Activated B cell treated with CpG ODN at 0.5 μM for 24 hours (primary cell): ENCODE data around the gene MED15. TPM values are rescaled to one million over a fixed set of nuclear protein-coding genes. Genes with fewer than 3 reads are reported as not detected.

Experiments used
- ATAC-seq: fragments of 200-7000 bp; cut with Tn5 transposase; one replicate; pipeline ENCODE4 v1.10.0; 2021; ENCODE audit warnings: low read depth, mild to moderate bottlenecking, moderate library complexity
- CTCF ChIA-PET: fragments of 350-600 bp; sonication (Branson Sonifier 250); formaldehyde crosslinking; loops from one replicate; lab custom pipeline; 2021; ENCODE audit warnings: antibody characterized with exemption; lab: Charles Lee
- POLR2A ChIA-PET: fragments of 350-600 bp; sonication (Branson Sonifier 250); formaldehyde crosslinking; loops from one replicate; lab custom pipeline; 2021; ENCODE audit warnings: antibody characterized with exemption; lab: Charles Lee
- DNase-seq: peaks from one replicate; pipeline ENCODE4 v3.0.0; 2022
- H3K27ac Mint-ChIP-seq: one replicate; pipeline ENCODE4 v1.8.0; 2020; ENCODE audit warnings: mixed read lengths
- H3K27me3 Mint-ChIP-seq: one replicate; pipeline ENCODE4 v1.8.0; 2021; ENCODE audit warnings: mixed read lengths
- H3K36me3 Mint-ChIP-seq: one replicate; pipeline ENCODE4 v1.8.0; 2021; ENCODE audit warnings: low read depth, mixed read lengths
- H3K4me1 Mint-ChIP-seq: one replicate; pipeline ENCODE4 v1.8.0; 2021; ENCODE audit warnings: mixed read lengths
- H3K4me3 Mint-ChIP-seq: one replicate; pipeline ENCODE4 v1.8.0; 2020; ENCODE audit warnings: mild to moderate bottlenecking, mixed read lengths
- H3K9me3 Mint-ChIP-seq: one replicate; pipeline ENCODE4 v1.8.0; 2020; ENCODE audit warnings: mixed read lengths
- intact Hi-C: fragments of 100-400 bp; cut with micrococcal nuclease; formaldehyde crosslinking; loops from one replicate; pipeline ENCODE4 v1.15.1; 2024
- total RNA-seq: library from RNA; stranded (reverse); gene quantifications from 2 replicates; pipeline ENCODE4 v1.2.3, GENCODE V29; 2022
- TF ChIP-seq, protein P1 (sequence below): fragments of 200-600 bp; IDR thresholded peaks from one replicate; pipeline ENCODE4 v1.8.0; 2022; ENCODE audit warnings: antibody characterized with exemption, mild to moderate bottlenecking

MED15 gene
- total RNA-seq, 1 donor from 2014 or later: 127 TPM

DNA sequence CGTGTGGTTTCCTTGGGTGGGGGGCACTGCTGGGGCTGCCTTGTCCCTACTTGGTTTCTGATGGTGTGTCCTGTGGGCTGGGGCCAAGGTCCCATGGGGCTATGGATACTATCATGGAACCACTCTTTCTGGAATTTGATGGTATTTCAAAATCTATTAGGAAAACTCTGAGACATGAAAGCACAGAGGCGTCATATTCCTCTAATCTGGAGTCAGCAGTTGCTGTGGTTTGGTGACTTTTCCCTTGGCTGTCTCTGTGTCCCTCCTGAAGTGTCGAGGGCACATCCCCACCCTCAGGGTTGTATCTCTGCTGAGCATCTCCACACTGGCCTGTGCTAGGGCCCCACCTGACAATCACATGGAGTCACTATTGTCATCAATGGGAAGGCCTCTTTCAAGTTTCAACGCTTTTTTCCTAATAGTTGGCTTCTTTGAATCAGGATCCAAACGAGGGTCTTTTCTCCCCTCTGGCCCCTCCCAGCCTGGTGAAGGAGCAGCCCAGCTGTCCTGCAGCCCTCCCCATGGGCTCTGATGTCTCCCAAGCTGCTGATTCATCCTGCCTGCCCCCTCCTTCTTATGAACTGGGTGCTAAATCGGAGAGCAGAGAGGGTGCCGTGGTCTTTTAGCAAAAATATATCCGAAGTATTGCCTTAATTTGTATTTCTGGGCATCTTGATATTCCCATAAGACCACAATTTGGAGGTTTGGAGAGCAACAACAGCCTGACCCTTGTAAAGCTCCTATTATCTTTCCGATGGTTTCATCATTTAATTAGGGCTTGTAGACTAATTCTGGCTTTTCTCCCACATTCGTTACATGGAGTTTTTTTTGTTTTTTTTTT is 38.5 kb downstream of the MED15 start:
- DNase-seq: no peak
- no peaks in the 10 kb centered on the region for H3K9me3 Mint-ChIP-seq
- H3K36me3 Mint-ChIP-seq: peaks cover 45% of the 10 kb centered on the region
- CTCF ChIA-PET: interaction anchor here (1.0 to 1.7 kb wide), 2 partner anchors 18 to 128 kb away, joined by 3 to 4 read pairs; no protein-coding TSS in a partner anchor
- H3K27me3 Mint-ChIP-seq: no peaks in the 10 kb centered on the region
- H3K27ac Mint-ChIP-seq: no peak overlapping the region
- no peak for ATAC-seq
- peaks cover 31% of the 10 kb centered on the region for H3K4me1 Mint-ChIP-seq
- intact Hi-C loops: no loop called here
- no peak overlapping the region for H3K4me3 Mint-ChIP-seq
- TF ChIP-seq, protein P1, sequence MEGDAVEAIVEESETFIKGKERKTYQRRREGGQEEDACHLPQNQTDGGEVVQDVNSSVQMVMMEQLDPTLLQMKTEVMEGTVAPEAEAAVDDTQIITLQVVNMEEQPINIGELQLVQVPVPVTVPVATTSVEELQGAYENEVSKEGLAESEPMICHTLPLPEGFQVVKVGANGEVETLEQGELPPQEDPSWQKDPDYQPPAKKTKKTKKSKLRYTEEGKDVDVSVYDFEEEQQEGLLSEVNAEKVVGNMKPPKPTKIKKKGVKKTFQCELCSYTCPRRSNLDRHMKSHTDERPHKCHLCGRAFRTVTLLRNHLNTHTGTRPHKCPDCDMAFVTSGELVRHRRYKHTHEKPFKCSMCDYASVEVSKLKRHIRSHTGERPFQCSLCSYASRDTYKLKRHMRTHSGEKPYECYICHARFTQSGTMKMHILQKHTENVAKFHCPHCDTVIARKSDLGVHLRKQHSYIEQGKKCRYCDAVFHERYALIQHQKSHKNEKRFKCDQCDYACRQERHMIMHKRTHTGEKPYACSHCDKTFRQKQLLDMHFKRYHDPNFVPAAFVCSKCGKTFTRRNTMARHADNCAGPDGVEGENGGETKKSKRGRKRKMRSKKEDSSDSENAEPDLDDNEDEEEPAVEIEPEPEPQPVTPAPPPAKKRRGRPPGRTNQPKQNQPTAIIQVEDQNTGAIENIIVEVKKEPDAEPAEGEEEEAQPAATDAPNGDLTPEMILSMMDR: no peak
- POLR2A ChIA-PET: interaction anchor here (0.7 kb wide), 1 partner anchor 29 kb away, joined by 3 read pairs; no protein-coding TSS in a partner anchor

DNA sequence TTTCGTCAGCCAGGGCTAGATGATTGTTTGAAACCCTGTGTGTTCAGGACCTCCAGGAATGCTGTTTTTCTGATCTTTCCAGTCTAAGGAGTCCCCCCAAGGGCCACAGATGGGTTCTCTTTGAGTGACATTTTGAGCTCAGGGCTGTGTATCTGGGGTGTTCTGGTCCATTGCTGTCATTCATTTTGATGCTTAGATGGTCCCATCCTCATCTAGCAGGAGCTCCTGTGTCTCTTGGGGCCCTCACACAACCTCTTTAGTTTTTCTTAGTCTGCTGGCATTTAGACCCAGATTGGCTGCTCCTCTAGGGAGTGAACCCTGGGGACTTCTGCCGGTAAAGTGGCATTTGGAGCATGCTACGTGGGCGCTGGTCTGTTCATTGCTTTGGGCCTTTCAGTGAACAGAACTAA is 39.1 kb downstream of the MED15 start:
- Mint-ChIP-seq H3K4me3 (no peak overlapping the region), H3K36me3 (peaks cover 47% of the 10 kb centered on the region), H3K27ac (no peak overlapping the region), H3K27me3 (no peaks in the 10 kb centered on the region), H3K4me1 (peaks cover 37% of the 10 kb centered on the region), H3K9me3 (no peaks in the 10 kb centered on the region)
- CTCF ChIA-PET: interaction anchor here (1.0 to 1.7 kb wide), 2 partner anchors 18 to 128 kb away, joined by 3 to 4 read pairs; no protein-coding TSS in a partner anchor
- intact Hi-C loops: no loop called here
- TF ChIP-seq, protein P1: no peak
- POLR2A ChIA-PET: interaction anchor here (0.7 kb wide), 1 partner anchor 28 kb away, joined by 3 read pairs; no protein-coding TSS in a partner anchor
- no peak for DNase-seq
- no peak for ATAC-seq

DNA sequence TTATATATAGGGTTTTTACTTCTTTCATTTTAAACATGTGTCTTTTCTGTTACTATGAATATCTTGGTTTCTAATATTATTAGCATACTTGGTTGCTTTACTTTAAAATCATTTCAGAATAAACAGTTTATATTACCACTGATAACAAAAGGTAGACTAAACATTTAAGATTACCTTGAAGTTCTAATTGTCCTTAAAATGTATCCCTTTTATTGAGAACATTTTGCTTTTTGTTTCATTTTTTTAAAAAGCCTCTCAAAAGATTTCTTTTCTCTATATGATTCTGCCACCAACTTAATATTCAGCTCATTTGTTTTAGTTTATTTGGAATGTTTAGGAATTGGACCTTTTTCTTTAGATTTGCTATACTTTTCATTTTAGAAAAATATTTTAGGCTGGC is 39.6 kb downstream of the MED15 start:
- TF ChIP-seq, protein P1: no peak
- H3K9me3 Mint-ChIP-seq: no peaks in the 10 kb centered on the region
- ChIA-PET CTCF (interaction anchor here (1.0 to 1.7 kb wide), 2 partner anchors 17 to 129 kb away, joined by 3 to 4 read pairs; no protein-coding TSS in a partner anchor), POLR2A (interaction anchor here (0.7 kb wide), 1 partner anchor 28 kb away, joined by 3 read pairs; no protein-coding TSS in a partner anchor)
- no peak overlapping the region for H3K4me3 Mint-ChIP-seq
- H3K27me3 Mint-ChIP-seq: no peaks in the 10 kb centered on the region
- no peak for DNase-seq
- no peak overlapping the region for H3K27ac Mint-ChIP-seq
- H3K4me1 Mint-ChIP-seq: peaks cover 42% of the 10 kb centered on the region
- intact Hi-C loops: no loop called here
- peaks cover 49% of the 10 kb centered on the region for H3K36me3 Mint-ChIP-seq
- no peak for ATAC-seq

DNA sequence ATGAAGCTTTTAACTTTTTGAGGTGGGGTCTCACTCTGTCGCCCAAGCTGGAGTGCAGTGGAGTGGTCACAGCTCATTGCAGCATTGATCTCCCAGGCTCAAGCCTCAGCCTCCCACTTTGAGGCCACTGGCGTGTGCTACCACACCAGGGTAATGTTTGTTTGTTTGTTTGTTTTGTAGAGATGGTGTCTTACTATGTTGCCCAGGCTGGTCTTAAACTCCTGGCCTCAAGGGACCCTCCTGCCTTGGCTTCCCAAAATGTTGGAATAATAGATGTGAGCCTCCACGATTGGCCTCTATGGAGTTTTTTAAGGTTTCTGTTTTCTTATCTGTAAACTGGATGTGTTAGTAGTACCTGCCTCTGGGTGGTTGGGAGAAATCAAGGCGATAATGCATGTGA is 41.4 kb downstream of the MED15 start:
- H3K4me1 Mint-ChIP-seq: peaks cover 42% of the 10 kb centered on the region
- intact Hi-C loops: no loop called here
- H3K4me3 Mint-ChIP-seq: no peak overlapping the region
- ChIA-PET CTCF (no interaction called here), POLR2A (interaction anchor here (2.1 kb wide), 1 partner anchor 41 kb away, joined by 7 read pairs; the partner anchor contains the start of gene MED15)
- TF ChIP-seq, protein P1: no peak
- peak overlapping the region; percentile 90 for H3K27ac Mint-ChIP-seq
- DNase-seq (no peak), ATAC-seq (no peak)
- no peaks in the 10 kb centered on the region for H3K9me3 Mint-ChIP-seq
- no peaks in the 10 kb centered on the region for H3K27me3 Mint-ChIP-seq
- H3K36me3 Mint-ChIP-seq: peaks cover 54% of the 10 kb centered on the region
